ENCODE measurements around the gene CPA4.

DNA sequence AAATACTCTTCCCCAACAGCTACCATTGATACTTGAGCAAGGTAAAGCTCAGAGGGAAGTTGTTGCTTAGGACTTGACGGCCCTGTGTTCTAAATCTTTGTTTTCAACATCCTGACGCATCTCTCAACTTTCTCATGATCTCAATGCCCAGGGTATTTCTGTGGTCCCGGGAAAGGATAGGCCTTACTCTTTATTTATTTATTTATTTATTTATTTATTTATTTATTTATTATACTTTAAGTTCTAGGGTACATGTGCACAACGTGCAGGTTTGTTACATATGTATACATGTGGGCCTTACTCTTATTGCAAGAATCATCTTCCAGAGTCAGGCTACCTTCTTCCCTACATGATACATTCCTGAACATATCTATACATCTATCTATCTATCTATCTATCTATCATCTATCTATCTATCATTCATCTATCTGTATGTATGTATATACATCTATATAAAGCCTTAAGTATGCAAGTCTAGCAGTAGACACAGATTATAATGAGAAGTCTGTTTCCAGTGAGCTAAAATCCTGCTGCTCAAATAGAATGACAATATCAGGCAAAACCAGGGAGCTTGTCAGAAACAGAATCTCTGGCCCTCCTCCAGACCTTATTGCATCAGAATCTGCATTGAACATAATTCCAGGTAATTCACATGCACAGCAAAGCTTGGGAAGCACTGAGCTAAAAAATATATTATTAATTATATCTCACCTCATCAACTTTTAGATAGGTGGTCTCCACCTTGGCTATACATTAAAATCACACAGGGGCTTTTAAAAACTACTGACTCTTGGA is 39.5 kb downstream of the CPA4 start:
- TF ChIP-seq POLR2A (IDR thresholded peaks at IDR 0.05; ENCODE audit: low read depth, low read length) (no peak), TAF1 (IDR thresholded peaks at IDR 0.05; ENCODE audit: borderline replicate concordance, low read depth, low read length) (no peak), POLR2AphosphoS5 (IDR thresholded peaks at IDR 0.05; ENCODE audit: low read depth, low read length) (no peak)

Measured in GM12892 (cell line).